ENCODE measurements around the gene SMU1. TPM values are rescaled to one million over a fixed set of nuclear protein-coding genes. Genes with fewer than 3 reads are reported as not detected.

The SMU1 gene
- total RNA-seq, 4 donors from 2014 or later = 19.8 to 24.2 (median 22.1) TPM

DNA sequence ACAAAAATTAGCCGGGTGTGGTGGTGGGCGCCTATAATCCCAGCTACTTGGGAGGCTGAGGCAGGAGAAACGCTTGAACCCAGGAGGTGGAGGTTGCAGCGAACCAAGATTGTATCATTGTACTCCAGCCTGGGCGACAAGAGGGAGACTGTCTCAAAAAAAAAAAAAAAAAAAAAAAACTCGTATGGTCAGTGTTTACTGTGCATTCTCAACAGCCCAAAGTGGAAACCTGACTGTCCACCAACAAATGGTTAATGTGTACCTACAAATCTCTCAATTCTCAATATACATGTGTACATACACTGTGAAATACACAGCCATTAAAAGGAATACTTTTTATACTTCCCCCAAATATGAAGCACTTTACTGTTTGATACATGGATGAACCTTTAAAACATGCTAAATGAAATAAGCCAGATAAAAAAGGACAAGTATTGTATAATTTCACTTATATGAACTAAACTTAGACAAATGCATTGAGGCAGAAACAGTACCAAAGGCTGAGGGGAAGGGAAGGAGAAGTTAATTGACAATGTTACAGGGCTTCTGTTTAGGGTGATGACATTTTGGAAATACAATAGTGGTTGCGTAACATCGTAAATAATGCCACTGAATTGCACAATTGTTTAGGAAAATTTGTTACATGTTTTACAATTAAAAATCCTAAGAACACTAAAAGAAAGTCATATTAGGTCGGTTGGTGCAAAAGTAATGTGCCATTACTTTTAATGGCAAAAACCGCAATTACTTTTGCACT, 34.9 kb downstream of the SMU1 start:
- TF ChIP-seq POLR2A (IDR thresholded peaks at IDR 0.05) (no peak), CTCF (IDR thresholded peaks at IDR 0.05) (no peak)
- H3K9me3 ChIP-seq = no peaks in the 10 kb centered on the region
- intact Hi-C loops (cut with DNase I) = no loop called here
- peaks cover 35 to 39% of the 10 kb centered on the region in 2 donors for H3K36me3 ChIP-seq
- H3K4me1 ChIP-seq = peaks cover 0 to 5% of the 10 kb centered on the region in 2 donors
- no peaks in the 10 kb centered on the region for H3K27me3 ChIP-seq
- no peak overlapping the region for H3K4me3 ChIP-seq (replicated peaks in 1 of 3)
- no peak overlapping the region for H3K27ac ChIP-seq
- no peak for DNase-seq
- 86 to 88% methylated on average over 10 of the region's 10 CpGs for WGBS, 2 donors

DNA sequence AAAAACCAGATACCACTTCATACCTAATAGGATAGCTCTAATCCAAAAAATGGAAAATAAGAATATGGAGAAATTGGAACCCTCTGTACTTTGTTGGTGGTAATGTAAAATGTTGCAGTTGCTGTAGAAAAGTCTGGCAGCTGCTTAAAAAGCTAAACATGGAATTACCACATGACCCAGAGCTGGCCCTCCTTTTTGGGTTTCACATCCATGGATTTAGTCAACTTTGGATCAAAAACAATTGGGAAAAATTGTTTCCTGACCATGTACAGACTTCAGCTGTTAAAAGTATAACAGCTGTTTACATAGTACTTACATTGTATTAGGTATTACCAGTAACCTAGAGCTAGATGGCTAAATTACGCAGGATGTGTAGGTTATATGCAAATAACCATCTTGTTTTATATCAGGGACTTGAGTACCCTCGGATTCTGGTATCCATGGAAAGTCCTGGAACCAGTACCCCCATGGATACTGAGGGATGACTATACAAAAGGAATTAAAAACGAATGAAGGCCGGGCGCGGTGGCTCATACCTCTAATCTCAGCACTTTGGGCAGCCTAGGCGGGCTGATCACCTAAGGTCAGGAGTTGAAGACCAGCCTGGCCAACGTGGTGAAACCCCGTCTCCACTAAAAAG, 35.6 kb downstream of the SMU1 start:
- WGBS, 2 donors = 92 to 95% methylated on average over 9 of the region's 9 CpGs

GRCh38 chr9:33032865-33033264, 43.6 kb downstream of the SMU1 start:
- no peaks in the 10 kb centered on the region for H3K9me3 ChIP-seq
- H3K36me3 ChIP-seq = peaks cover 65 to 73% of the 10 kb centered on the region in 2 donors
- peaks cover 0 to 14% of the 10 kb centered on the region in 2 donors for H3K4me1 ChIP-seq
- H3K4me3 ChIP-seq (replicated peaks in 1 of 3) = no peak overlapping the region
- TF ChIP-seq POLR2A (IDR thresholded peaks at IDR 0.05) (no peak), CTCF (IDR thresholded peaks at IDR 0.05) (no peak)
- intact Hi-C loops (cut with DNase I) = no loop called here
- no peaks in the 10 kb centered on the region for H3K27me3 ChIP-seq
- no peak overlapping the region for H3K27ac ChIP-seq
- WGBS, 2 donors = 84 to 92% methylated on average over 5 of the region's 5 CpGs
- no peak for DNase-seq

More for the DNA sequence above, 35.6 kb downstream of the SMU1 start:
- DNase-seq = no peak
- Histone ChIP-seq H3K36me3 (peaks cover 42% of the 10 kb centered on the region in 2 donors), H3K4me3 (replicated peaks in 1 of 3) (no peak overlapping the region), H3K4me1 (peaks cover 0 to 5% of the 10 kb centered on the region in 2 donors), H3K27me3 (no peaks in the 10 kb centered on the region), H3K27ac (no peak overlapping the region), H3K9me3 (no peaks in the 10 kb centered on the region)
- TF ChIP-seq POLR2A (IDR thresholded peaks at IDR 0.05) = no peak
- no peak for TF ChIP-seq CTCF (IDR thresholded peaks at IDR 0.05)
- intact Hi-C loops (cut with DNase I) = no loop called here

GRCh38 chr9:33032292-33032691, 44.2 kb downstream of the SMU1 start:
- 60 to 76% methylated on average over 1 of the region's 1 CpG for WGBS, 2 donors
- Histone ChIP-seq H3K4me1 (peaks cover 0 to 20% of the 10 kb centered on the region in 2 donors), H3K36me3 (peaks cover 61 to 72% of the 10 kb centered on the region in 2 donors), H3K27me3 (no peaks in the 10 kb centered on the region), H3K27ac (no peak overlapping the region), H3K4me3 (replicated peaks in 1 of 3) (no peak overlapping the region), H3K9me3 (no peaks in the 10 kb centered on the region)
- DNase-seq = no peak
- intact Hi-C loops (cut with DNase I) = no loop called here
- TF ChIP-seq CTCF (IDR thresholded peaks at IDR 0.05) (no peak), POLR2A (IDR thresholded peaks at IDR 0.05) (no peak)

DNA sequence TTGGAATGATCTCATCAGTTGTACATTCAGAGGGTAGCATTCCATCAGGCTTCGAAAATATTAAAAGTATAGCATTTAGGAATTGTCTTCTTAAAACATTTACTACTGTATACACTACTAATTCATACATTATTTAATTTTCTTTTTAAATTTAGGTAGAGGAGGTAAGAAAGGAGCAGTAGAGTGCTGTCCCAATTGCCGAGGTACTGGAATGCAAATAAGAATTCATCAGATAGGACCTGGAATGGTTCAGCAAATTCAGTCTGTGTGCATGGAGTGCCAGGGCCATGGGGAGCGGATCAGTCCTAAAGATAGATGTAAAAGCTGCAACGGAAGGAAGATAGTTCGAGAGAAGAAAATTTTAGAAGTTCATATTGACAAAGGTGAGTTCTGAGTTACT, 46.2 kb downstream of the SMU1 start:
- no peak overlapping the region for H3K27ac ChIP-seq
- 87 to 93% methylated on average over 5 of the region's 5 CpGs for WGBS, 2 donors
- DNase-seq = no peak
- no peaks in the 10 kb centered on the region for H3K9me3 ChIP-seq
- intact Hi-C loops (cut with DNase I) = no loop called here
- H3K27me3 ChIP-seq = no peaks in the 10 kb centered on the region
- H3K36me3 ChIP-seq = peaks cover 42 to 52% of the 10 kb centered on the region in 2 donors
- no peak overlapping the region for H3K4me3 ChIP-seq (replicated peaks in 1 of 3)
- H3K4me1 ChIP-seq = peaks cover 8 to 30% of the 10 kb centered on the region in 2 donors
- TF ChIP-seq CTCF (IDR thresholded peaks at IDR 0.05) (no peak), POLR2A (IDR thresholded peaks at IDR 0.05) (no peak)
